ENCODE measurements around the gene PTTG1IP.

PTTG1IP gene

GRCh38 chr21:44892536-44893277, 19.2 kb upstream of the PTTG1IP start:
- POLR2A ChIA-PET: no interaction called here
- CTCF ChIA-PET: interaction anchor here (0.7 to 10.9 kb wide), 16 partner anchors 10 to 235 kb away, joined by 3 to 104 read pairs (median 4); partner anchors contain the start of gene PTTG1IP
- DNase-seq (ENCODE audit: extremely low spot score): peak; percentile 83
- TF ChIP-seq CTCF (IDR thresholded peaks at IDR 0.05; ENCODE audit: control extremely low read depth, extremely low read depth, low read depth, missing control alignments): peak; percentile 88

DNA sequence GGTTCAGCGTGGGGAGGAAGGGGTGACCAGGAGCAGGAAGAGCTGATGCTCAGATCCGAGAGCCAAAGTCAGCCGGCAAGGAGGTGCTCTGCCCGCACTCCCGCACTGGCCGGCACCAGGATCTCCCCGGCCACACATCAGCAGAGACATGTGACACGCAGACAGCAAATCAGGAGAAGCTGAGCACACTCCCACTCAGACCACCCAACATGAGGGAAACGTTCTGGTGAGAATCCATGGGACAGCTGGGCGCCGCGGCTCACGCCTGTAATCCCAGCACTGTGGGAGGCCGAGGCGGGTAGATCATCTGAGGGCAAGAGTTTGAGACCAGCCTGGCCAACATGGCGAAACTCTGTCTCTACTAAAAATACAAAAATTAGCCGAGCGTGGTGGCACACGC, 18.6 kb upstream of the PTTG1IP start:
- ChIA-PET POLR2A (no interaction called here), CTCF (interaction anchor here (0.9 to 10.9 kb wide), 12 partner anchors 10 to 236 kb away, joined by 3 to 104 read pairs (median 5); no protein-coding TSS in a partner anchor)
- no peak for DNase-seq (ENCODE audit: extremely low spot score)
- no peak for TF ChIP-seq CTCF (IDR thresholded peaks at IDR 0.05; ENCODE audit: control extremely low read depth, extremely low read depth, low read depth, missing control alignments)

DNA sequence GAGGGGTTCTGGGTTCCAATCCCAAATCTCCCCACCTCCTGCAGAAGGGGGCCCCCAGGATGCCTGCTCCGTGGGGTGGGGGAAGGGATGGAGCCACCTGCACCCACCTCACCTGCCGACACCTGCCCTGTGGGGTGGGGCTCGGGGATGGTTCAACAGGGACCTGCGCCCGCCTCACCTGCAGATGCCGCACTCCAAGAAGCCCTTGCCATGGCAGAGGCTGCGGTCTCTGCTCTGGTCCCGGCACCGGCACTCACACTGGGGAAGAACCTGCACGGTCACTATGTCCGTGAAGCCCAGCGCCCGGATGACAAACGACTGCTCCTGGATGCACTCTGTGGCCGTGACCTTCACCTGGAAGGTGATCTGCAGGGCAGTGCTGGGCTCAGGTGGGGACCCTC, 18.1 kb upstream of the PTTG1IP start:
- no peak for DNase-seq (ENCODE audit: extremely low spot score)
- ChIA-PET CTCF (interaction anchor here (0.9 to 10.9 kb wide), 9 partner anchors 9 to 237 kb away, joined by 3 to 104 read pairs (median 9); no protein-coding TSS in a partner anchor), POLR2A (no interaction called here)
- TF ChIP-seq CTCF (IDR thresholded peaks at IDR 0.05; ENCODE audit: control extremely low read depth, extremely low read depth, low read depth, missing control alignments): no peak

GRCh38 chr21:44890961-44891541, 17.6 kb upstream of the PTTG1IP start:
- DNase-seq (ENCODE audit: extremely low spot score): no peak
- POLR2A ChIA-PET: no interaction called here
- CTCF ChIA-PET: interaction anchor here (1.5 to 10.9 kb wide), 2 partner anchors 40 to 231 kb away, joined by 3 to 104 read pairs; no protein-coding TSS in a partner anchor
- no peak for TF ChIP-seq CTCF (IDR thresholded peaks at IDR 0.05; ENCODE audit: control extremely low read depth, extremely low read depth, low read depth, missing control alignments)

DNA sequence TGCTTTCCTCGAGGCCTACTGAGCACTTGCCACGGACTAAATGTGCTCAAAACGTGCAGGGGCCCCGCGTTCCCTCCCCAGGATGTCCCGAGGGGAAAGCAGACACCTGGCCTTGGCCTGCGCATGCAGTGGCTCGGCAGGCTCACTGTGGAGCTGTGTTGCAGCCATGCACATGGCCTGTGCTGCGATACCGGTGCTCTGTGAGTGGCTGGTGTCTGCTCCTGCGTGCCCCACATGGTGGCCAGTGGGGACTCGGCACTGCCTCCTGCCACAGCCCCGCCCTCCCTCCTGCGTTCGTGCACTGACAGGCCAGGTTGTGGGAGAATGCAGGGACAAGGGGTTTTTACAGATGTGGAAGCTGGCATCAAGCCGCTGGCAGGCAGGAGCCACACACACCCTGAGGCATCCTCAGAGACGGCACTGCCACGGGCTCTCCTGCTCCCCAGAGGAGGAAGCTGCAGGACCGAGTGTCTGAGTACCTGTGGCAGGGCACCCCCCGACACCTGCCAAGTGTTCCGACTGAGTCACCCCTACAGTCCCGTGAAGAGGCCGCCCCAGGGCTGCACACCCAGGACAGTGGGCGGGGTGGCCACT, 16.9 kb upstream of the PTTG1IP start:
- no peak for TF ChIP-seq CTCF (IDR thresholded peaks at IDR 0.05; ENCODE audit: control extremely low read depth, extremely low read depth, low read depth, missing control alignments)
- POLR2A ChIA-PET: no interaction called here
- DNase-seq (ENCODE audit: extremely low spot score): no peak
- CTCF ChIA-PET: interaction anchor here (10.9 kb wide), 1 partner anchor 40 kb away, joined by 104 read pairs; no protein-coding TSS in a partner anchor

- ChIA-PET CTCF (interaction anchor here (10.9 kb wide), 1 partner anchor 41 kb away, joined by 104 read pairs; no protein-coding TSS in a partner anchor), POLR2A (no interaction called here)
- DNase-seq (ENCODE audit: extremely low spot score): no peak
- TF ChIP-seq CTCF (IDR thresholded peaks at IDR 0.05; ENCODE audit: control extremely low read depth, extremely low read depth, low read depth, missing control alignments): no peak
Measured at GRCh38 chr21:44889625-44890337, 16.3 kb upstream of the PTTG1IP start.
